ENCODE results near the gene SEMA4A.
"Not testable (repeated sequence)": the region's sequence is repeated elsewhere in the genome, so short reads cannot be mapped to it uniquely, and the experiment has no call there.

The SEMA4A gene

DNA sequence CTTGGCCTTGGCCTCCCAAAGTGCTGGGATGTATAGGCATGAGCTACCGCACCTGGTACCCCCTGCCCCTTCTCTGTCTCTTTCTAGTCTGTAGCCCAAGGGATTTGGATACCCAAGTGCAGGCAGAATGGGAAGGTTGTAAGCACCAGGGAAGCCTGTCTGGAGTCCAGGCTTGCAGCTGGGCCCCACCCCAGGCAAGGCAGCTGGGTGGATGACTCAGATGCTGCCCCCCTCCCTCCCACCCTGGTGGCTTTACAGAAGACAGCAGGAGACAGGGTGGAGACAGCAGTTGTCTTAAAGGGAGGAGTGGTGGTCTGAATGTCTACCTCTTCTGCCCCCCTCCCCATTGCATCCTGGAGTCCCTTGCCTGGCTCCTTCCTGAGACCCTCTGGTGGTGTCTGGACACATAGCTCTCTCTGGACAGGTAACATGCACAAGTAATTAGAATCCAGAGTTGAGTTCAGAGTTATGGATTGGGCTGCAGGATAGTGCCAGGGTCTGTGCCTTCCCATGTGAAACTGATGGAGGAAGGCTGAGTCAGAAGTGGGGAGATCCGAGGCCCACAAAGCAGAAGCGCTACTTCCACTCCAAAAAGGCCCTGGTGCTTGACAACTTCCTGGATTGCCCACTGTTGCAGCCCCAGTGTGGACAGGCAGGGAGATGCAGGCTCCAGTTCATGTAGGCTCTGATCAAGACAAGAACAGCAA, 33.7 kb upstream of the SEMA4A start:
- no peak for DNase-seq

GRCh38 chr1:156120318-156120717, 33.1 kb upstream of the SEMA4A start:
- DNase-seq, result no peak

DNA sequence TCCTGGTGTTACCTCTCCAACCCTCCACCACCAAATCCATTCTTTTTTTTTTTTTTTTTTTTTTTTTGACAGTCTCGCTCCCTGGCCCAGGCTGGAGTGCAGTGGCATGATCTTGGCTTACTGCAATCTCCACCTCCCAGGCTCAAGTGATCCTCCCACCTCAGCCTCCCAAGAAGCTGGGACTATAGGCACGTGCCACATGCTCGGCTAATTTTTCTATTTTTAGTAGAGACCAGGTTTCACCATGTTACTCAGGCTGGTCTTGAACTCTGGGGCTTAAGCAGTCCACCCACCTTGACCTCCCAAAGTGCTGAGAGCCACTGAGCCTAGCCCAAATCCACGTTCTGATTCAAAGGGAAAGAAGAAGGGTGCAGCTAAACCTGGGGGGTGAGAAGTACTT, 32.4 kb upstream of the SEMA4A start:
- not testable (repeated sequence) for DNase-seq

DNA sequence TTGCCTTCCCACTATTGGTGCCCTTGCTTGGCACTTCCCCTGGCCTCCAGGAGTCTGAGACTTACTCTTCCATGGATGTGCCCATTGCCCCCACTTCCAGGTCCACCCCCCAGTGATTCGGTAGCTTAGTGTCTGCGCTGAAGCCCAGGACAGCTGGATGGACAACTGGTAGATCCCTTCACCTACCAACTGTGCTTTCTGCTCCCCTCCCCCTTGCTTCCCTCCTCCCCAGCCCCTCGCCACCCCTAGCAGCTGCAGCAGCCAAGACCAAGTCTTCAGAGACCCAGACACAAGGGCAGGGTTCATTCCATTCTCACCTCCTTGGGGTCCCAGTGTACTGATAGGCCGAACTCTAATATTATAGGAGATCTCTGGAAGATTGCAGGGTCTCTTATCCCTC, 31.9 kb upstream of the SEMA4A start:
- DNase-seq, result no peak

DNA sequence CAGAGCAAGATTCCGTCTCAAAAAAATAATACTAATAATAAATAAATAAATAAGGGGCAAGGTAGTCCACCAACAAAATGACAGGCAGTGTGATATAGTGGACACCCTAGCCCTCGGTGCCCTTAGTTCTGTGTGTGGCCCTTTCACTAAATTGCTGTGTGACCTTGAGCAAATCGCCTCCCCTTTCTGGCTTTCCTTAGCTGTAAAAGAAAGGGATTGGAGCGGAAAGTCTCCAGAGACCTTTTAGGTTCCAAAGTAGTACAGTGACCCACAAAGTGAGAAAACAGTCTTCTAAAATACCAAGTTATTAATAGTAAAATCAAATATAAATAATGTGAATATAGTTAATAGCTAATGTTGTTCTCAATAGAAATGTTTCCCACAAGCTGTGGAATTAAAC, 31.3 kb upstream of the SEMA4A start:
- no peak for DNase-seq

- no peak for DNase-seq
Measured at GRCh38 chr1:156122519-156123355, 30.6 kb upstream of the SEMA4A start.

- no peak for DNase-seq
Measured at GRCh38 chr1:156123356-156124196, 29.8 kb upstream of the SEMA4A start.

GRCh38 chr1:156124557-156125483, 28.6 kb upstream of the SEMA4A start:
- no peak for DNase-seq

DNA sequence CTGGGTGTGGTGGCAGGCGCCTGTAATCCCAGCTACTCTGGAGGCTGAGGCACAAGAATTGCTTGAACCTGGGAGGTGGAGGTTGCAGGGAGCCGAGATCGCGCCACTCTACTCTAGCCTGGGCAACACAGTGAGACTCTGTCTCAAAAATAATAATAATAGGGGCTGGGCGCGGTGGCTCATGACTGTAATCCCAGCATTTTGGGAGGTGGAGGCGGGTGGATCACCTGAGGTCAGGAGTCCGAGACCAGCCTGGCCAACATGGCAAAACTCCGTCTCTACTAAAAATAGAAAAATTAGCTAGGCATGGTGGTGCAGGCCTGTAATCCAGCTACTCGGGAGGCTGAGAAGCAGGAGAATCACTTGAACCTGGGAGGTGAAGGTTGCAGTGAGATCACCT, 27.8 kb upstream of the SEMA4A start:
- not testable (repeated sequence) for DNase-seq

DNA sequence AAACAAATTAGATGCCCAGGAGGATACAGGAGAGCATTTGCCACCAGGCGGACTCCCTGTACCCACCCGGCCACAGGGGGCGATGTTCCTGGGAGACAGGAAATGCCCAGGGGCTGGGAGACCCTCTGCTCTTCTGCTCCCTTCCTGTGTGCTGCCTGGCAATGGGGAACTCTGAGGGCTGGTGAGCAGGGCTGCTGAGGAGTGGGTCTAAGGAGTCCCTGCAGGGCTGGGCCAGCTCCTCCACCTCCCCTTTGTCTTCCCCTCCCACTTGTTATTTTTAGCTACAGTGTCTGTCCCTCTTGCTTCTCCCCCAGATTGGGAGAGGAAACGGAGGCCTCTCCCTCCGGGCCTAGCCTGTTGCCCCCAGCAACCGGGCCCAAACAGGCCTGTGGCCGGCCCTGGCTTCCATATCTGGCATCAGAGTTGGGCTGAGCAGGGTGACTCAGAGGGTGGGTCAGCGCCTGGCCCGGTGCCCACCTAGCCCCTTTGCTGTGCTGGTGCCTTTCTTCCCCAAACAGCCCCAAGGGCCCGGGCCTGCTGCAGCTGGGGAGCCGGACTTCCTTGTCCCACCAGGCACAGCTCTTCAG, 27.2 kb upstream of the SEMA4A start:
- DNase-seq, result no peak

- no peak for DNase-seq
Measured at GRCh38 chr1:156126630-156127534, 26.5 kb upstream of the SEMA4A start.

- no peak for DNase-seq
Measured at GRCh38 chr1:156128308-156128653, 25.1 kb upstream of the SEMA4A start.

DNA sequence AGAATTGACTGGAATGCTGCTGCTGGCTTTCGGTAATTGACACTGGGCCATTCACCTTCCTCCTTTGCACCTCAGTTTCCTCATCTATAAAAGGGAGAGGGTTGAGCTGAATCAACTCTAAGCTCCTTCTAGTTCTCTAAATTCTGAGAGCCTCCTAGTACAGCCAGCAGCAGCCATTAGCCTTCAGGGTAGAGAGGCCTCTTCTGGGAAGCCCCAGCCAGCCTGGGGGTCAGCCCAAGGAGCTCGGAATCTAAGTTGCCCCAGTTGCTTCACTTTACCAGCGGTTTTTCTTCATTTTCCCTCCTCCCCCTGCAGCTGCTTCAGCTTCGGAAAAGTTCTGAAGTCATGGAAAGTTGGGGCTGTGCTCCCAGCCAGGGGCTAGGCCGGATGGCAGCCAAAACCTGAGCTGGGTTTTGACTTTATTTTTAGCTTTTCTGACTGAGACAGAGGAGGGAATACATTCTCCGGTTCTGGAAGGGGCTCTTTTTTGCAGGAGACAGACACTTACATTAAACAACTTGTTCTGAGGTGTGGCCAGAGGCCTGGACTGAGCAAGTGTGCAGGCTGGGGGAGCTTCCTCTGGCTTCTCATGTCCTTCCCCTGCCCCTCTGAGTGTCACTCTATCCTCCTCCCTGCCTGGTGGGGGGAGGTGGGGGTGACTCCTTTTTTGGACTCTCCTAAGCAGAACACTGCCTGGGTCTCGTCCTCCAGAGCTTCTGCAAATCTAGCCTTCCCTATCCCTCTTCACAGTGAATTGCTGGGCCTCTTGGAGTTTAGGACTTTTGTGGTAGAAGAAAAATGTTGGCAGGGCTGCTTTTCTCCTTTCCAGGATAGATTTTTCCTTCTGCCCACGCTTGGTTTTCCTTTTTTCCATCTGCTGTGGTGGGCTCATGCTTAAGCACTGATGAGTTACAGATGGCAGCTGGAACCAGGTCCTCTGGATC, 24.5 kb upstream of the SEMA4A start:
- no peak for DNase-seq

DNA sequence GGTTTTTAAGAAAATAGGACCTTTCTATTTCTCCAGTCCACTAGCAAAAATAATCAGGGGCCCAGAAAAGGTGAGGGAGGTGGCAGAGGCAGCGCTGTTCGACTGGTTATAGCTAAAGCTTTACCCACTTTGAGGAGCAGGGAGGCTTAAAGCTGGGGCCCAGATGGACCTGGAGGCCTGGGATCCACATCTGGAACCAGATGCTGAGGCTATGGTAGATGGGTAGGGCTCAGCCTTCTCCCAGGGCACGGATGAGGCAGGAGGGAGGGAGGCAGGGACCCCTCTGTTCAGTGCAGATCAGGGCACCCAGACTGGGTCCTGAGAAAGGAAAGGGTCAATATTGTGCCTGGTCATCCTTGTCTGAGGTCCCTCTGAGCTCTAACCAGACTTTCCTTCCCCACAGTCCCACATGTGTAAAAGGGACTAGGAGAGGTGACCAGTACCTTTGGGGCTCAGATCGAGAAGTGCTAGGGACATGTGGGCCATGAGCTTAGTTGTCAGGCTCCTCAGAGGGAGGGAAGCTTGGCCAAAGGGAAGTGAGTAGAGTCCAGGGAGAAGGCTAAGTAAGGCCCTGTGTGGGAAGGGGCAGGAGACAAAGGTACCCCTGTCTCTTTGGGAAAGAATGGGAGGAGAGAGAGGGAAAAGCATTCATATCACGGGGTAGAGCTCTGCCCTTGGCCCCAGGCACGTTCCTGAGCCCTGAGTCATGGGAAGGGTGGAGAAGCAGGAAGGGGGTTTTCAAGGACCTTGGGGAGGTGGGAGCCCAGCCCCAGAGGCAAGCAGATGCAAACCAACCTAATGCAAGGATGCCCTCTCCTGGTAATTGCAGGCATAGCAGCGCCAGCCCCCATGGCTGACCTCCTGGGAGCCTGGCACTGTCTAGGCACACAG, 23.5 kb upstream of the SEMA4A start:
- DNase-seq, result no peak

DNA sequence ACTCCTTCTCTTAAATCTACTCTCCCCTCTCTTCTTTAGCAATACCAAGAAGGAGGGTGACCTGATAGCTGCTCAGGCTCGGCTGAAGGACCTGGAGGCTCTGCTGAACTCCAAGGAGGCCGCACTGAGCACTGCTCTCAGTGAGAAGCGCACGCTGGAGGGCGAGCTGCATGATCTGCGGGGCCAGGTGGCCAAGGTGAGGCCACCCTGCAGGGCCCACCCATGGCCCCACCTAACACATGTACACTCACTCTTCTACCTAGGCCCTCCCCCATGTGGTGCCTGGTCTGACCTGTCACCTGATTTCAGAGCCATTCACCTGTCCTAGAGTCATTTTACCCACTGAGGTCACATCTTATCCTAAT, 22.8 kb upstream of the SEMA4A start:
- no peak for DNase-seq

DNA sequence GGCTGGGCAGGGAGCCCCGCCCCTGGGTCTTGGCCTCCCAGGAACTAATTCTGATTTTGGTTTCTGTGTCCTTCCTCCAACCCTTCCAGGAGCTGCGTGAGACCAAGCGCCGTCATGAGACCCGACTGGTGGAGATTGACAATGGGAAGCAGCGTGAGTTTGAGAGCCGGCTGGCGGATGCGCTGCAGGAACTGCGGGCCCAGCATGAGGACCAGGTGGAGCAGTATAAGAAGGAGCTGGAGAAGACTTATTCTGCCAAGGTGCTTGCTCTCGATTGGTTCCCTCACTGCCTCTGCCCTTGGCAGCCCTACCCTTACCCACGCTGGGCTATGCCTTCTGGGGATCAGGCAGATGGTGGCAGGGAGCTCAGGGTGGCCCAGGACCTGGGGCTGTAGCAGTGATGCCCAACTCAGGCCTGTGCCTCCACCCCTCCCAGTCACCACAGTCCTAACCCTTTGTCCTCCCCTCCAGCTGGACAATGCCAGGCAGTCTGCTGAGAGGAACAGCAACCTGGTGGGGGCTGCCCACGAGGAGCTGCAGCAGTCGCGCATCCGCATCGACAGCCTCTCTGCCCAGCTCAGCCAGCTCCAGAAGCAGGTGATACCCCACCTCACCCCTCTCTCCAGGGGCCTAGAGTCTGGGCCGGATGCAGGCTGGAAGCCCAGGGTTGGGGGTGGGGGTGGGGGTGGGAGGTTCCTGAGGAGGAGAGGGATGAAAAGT, 18.5 kb upstream of the SEMA4A start:
- no peak for DNase-seq

- DNase-seq, result no peak
Measured at GRCh38 chr1:156135930-156136871, 17.2 kb upstream of the SEMA4A start.
